Activated CD8-positive, alpha-beta memory T cell treated with anti-CD3 and anti-CD28 coated beads for 4 hours (primary cell): ENCODE measurements around the gene MRPS2.
"Not testable (repeated sequence)": the region's sequence is repeated elsewhere in the genome, so short reads cannot be mapped to it uniquely, and the experiment has no call there.

Experiments
- DNase-seq, 2 donors: peaks; one replicate each; pipeline ENCODE4 v3.0.0-alpha.2; 2020; ENCODE audit warnings: low read depth in 2 of 2

The MRPS2 gene

GRCh38 chr9:135531096-135531495, 30.6 kb downstream of the MRPS2 start:
- DNase-seq = no peak

DNA sequence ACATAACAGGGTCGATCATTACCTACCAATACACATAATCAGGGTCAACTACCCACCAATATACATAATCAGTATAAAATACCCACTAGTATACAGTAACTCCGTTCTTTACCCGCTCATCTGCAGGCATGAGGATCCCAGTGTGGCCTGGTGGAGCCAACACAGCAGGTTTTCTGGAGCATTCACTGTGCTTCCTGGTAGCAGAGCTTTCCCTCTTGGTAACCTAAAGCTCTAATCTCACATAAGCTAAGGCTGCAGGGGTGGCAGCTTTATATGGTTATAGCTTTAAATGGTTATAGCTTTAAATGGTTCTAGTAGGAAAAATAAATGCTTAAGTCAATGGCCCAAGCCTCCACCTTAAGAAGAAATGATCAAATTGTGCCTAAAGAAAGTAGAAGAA, 32.6 kb downstream of the MRPS2 start:
- DNase-seq = no peak

DNA sequence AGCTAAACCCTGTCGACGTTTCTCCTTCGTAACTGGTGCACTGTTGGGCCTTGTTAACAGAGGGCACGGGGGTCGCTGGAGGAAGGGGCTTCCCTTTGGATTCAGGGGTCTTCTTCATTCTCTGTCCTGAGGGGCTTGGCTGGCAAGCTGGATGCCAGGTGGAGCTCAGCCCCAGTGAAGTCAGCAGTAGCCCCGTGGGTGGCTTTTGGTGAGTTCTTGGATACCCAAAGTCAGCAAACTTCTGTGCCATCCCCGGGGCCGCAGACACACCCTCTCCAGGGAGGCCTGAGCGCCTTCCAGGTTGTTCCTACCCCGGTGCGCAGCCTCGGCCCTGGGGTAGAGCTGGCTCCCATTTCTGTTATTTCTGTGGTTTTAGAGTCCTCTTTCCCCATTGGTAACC, 33.2 kb downstream of the MRPS2 start:
- no peak for DNase-seq

GRCh38 chr9:135534192-135534711, 33.8 kb downstream of the MRPS2 start:
- not testable (repeated sequence) for DNase-seq

GRCh38 chr9:135534826-135535225, 34.3 kb downstream of the MRPS2 start:
- not testable (repeated sequence) for DNase-seq

DNA sequence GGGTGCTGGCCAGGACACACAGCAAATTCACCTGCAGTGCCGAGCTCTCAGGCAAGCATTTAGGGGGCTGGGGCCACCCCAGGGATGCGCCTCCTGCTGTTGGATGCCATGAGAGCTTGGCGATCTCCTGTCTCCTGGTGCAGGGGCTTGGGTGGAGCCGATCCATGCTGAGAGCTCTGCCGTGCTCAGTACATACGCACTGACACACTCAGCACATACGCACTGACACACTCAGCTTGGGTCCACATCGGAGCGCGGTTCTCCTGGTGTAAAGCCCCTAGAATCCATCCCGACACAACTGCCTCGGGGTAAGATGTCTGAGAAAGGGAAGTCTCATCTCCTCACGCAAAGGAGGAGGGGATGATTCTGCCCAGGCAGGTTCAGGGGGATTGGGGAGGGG, 35.1 kb downstream of the MRPS2 start:
- not testable (repeated sequence) for DNase-seq

- DNase-seq = no peak
These were observed 35.7 kb downstream of the MRPS2 start for GRCh38 chr9:135536216-135536615.

- not testable (repeated sequence) for DNase-seq
These were observed 42.9 kb downstream of the MRPS2 start for GRCh38 chr9:135543262-135543894.

- no peak for DNase-seq
These were observed 44.6 kb downstream of the MRPS2 start for GRCh38 chr9:135544981-135545635.

DNA sequence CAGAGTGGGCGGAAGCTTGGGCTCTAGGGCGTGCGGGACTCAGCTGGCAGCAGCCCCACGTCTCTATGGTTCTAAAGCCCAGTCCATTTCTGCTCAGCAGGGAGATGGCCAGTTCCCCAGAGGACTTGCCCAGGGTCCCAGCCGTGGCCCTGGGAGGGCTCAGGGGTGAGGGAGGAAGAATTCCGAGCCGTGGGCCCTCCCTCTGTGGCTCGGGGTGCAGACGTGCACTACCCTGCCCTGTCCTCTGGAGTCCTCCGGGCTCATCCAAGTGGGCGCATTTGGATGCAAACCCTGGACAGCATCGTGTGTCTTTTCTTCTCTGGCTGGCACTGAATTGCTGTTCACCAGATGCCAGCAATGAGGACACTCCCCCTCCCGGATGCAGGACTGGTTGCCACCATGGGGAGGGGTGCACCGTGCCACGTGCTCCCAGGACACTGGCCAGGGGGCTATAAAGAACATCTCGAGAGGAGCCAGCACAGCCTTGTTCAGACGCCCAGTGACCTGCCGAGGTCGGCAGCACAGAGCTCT, 45.2 kb downstream of the MRPS2 start, which contains the start of gene OBP2A:
Gene OBP2A, plus strand, starts transcription at position 481 of the 531 bp plus-strand sequence. CDS start 55 bp downstream, outside the sequence.
- not testable (repeated sequence) for DNase-seq

DNA sequence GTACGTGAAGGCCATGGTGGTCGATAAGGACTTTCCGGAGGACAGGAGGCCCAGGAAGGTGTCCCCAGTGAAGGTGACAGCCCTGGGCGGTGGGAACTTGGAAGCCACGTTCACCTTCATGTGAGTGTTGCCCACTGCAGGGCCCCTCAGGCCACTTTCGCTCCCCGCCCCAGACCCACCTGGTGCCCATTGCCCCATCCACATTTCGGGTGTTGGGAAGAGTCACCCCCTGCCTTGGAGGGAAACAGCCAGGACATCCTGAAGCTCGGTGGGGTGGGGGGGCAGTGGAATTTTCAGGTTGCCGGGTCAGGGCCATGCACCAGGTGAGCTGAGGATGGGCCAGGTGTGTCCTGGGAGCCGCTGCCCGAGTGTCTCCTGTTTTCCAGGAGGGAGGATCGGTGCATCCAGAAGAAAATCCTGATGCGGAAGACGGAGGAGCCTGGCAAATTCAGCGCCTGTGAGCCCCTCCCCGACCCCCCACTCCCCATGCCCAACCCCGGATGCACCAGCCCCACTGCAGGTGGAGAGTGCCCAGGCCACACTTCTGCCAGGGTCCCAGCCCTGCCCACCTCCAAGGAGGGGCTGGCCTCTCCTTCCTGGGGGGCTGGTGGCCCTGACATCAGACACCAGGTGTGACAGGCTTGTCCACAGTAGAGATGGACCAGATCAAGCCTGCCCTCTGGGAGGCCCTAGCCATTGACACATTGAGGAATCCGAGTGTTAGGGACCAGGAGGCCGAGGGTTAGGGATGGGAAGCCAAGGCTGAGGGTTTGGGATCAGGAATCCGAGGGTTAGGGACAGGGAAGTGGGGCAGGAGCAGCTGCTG, 46.5 kb downstream of the MRPS2 start:
- DNase-seq = not testable (repeated sequence)

GRCh38 chr9:135547756-135548736, 47.6 kb downstream of the MRPS2 start:
- DNase-seq = no peak

DNA sequence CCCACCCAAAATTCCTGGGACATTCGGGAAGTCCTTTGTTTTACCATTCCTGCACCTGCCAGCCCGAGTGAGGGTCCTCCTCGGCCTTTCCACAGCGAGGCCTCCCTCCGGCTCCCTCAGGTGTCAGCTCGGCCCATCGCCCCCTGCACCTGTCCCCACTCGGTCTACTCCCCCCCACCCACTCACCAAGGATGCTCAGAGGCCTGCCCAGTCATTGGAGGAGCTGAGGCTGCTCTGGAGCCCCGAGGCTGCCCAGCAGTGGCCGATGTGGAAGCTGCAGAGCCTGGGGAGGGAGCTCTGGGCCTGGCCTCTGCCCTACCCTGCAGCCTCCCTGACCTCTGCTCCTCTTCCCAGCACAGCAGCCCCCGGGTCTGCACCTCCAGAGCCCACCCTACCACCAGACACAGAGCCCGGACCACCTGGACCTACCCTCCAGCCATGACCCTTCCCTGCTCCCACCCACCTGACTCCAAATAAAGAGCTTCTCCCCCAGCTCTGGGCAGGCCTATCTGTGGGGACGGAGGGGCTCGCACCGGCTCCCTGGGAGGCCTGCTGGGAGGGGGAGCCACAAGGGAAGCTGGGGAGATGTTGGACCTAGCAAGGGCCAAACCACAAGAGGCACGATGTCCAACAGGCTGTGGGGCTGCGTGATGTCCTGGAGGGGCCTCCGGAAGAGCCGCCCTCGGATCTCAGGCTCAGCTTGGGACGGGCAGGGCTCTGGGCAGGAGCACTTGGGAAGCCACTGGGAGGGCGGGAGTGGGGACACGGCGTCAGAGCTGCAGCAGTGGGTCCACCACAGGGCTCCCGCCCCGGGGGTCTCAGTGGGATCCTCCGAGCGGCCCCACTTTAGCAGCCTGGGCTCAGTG, 49.2 kb downstream of the MRPS2 start:
- not testable (repeated sequence) for DNase-seq

DNA sequence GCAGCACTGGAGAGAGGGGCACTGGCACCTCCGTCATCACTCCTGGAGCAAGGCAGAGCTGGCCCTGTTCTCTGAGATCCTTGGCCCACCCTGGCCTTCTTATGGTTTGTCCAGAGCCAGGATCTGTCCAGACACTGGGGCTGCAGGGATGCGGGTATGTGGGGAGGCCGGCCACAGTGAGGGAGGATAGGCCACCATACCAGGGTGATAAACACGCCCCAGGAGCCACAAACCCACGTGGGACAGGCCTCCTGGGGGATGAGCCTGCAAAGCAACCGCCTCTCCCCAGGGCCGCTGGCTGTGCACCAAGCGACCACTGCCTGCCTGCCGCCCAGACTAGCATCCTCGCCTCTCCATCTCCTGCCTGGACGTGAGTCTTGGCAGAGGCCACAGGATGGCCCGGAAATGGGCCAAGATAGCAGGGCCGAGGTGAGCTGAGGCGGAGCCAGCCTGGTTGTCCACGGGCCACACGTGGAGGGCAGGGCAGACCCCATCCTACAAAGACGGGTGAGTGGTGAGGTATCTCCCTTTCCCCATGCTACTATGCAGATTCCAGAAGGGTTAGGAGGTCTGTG, 49.9 kb downstream of the MRPS2 start:
- no peak for DNase-seq

GRCh38 chr9:135551031-135551430, 50.5 kb downstream of the MRPS2 start:
- no peak for DNase-seq

DNA sequence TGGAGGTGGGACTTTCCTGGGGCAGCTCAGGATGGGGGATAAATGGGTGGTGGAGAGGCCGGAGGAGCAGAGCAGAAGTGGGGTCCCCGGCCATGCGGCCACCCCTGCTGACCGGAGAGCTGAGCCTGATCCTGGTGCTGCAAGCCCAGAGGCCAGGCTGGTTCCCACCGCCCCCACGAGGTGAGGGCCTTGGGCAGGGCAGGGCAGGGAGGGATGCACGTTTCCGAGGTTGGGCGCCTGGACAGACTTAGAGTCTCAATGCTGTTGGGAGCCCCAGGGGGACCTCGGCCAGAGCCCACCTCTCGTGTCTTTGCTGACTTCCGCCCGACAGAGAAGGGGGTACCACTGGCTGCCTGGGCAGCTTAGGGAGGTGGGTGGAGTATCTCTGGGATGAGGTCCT, 51.0 kb downstream of the MRPS2 start:
- no peak for DNase-seq

GRCh38 chr9:135552021-135552697, 51.7 kb downstream of the MRPS2 start:
- DNase-seq = no peak

- DNase-seq = no peak
These were observed 52.3 kb downstream of the MRPS2 start for GRCh38 chr9:135552698-135553171.
